ENCODE measurements around the gene APOF.

APOF gene

GRCh38 chr12:56398324-56398723 lies 35.7 kb upstream of the APOF start:
- Histone ChIP-seq H3K9me3 (ENCODE audit: control insufficient read depth, insufficient read depth, low read length) (no peaks in the 10 kb centered on the region), H3K4me1 (ENCODE audit: control insufficient read depth, low read length) (no peaks in the 10 kb centered on the region), H3K27ac (ENCODE audit: low read depth, low read length) (no peak overlapping the region), H3K4me2 (ENCODE audit: low read length) (no peak overlapping the region), H4K20me1 (ENCODE audit: control insufficient read depth, insufficient read depth, low read depth, low read length) (no peaks in the 10 kb centered on the region), H3K9me2 (replicated peaks; ENCODE audit: control insufficient read depth, low read length) (no peaks in the 10 kb centered on the region), H3K36me3 (ENCODE audit: control insufficient read depth, low read length) (no peaks in the 10 kb centered on the region), H3K27me3 (ENCODE audit: control insufficient read depth, low read length) (no peaks in the 10 kb centered on the region), H3K4me3 (ENCODE audit: low read length) (no peak overlapping the region), H3F3A (ENCODE audit: control insufficient read depth, insufficient read depth) (no peaks in the 10 kb centered on the region), H3K79me2 (ENCODE audit: control insufficient read depth, low read length) (no peaks in the 10 kb centered on the region)
- no peak for TF ChIP-seq EZH2phosphoT487 (IDR thresholded peaks at IDR 0.05; ENCODE audit: borderline replicate concordance, low read length)
- TF ChIP-seq CTCF (IDR thresholded peaks at IDR 0.05; ENCODE audit: low read depth, low read length, poor library complexity, severe bottlenecking), result no peak

- Histone ChIP-seq H3K9me3 (ENCODE audit: control insufficient read depth, insufficient read depth, low read length) (peaks cover 4% of the 10 kb centered on the region; the same call in 1 of the 2 replicates), H3F3A (ENCODE audit: control insufficient read depth, insufficient read depth) (no peaks in the 10 kb centered on the region), H3K9me2 (replicated peaks; ENCODE audit: control insufficient read depth, low read length) (no peaks in the 10 kb centered on the region), H3K36me3 (ENCODE audit: control insufficient read depth, low read length) (no peaks in the 10 kb centered on the region), H3K4me2 (ENCODE audit: low read length) (no peak overlapping the region), H3K27ac (ENCODE audit: low read depth, low read length) (no peak overlapping the region), H3K79me2 (ENCODE audit: control insufficient read depth, low read length) (no peaks in the 10 kb centered on the region), H4K20me1 (ENCODE audit: control insufficient read depth, insufficient read depth, low read depth, low read length) (no peaks in the 10 kb centered on the region), H3K27me3 (ENCODE audit: control insufficient read depth, low read length) (no peaks in the 10 kb centered on the region), H3K4me1 (ENCODE audit: control insufficient read depth, low read length) (no peaks in the 10 kb centered on the region), H3K4me3 (ENCODE audit: low read length) (no peak overlapping the region)
- TF ChIP-seq EZH2phosphoT487 (IDR thresholded peaks at IDR 0.05; ENCODE audit: borderline replicate concordance, low read length) (no peak), CTCF (IDR thresholded peaks at IDR 0.05; ENCODE audit: low read depth, low read length, poor library complexity, severe bottlenecking) (no peak)
Measured at GRCh38 chr12:56392331-56392730, 29.7 kb upstream of the APOF start.

- no peak overlapping the region for H3K27ac ChIP-seq (ENCODE audit: low read depth, low read length)
- no peaks in the 10 kb centered on the region for H3K9me2 ChIP-seq (replicated peaks; ENCODE audit: control insufficient read depth, low read length)
- H3F3A ChIP-seq (ENCODE audit: control insufficient read depth, insufficient read depth), result no peaks in the 10 kb centered on the region
- H3K9me3 ChIP-seq (ENCODE audit: control insufficient read depth, insufficient read depth, low read length), result peaks cover 4% of the 10 kb centered on the region; the same call in 1 of the 2 replicates
- no peaks in the 10 kb centered on the region for H3K79me2 ChIP-seq (ENCODE audit: control insufficient read depth, low read length)
- no peaks in the 10 kb centered on the region for H3K27me3 ChIP-seq (ENCODE audit: control insufficient read depth, low read length)
- H3K4me2 ChIP-seq (ENCODE audit: low read length), result no peak overlapping the region
- H4K20me1 ChIP-seq (ENCODE audit: control insufficient read depth, insufficient read depth, low read depth, low read length), result no peaks in the 10 kb centered on the region
- no peak for TF ChIP-seq CTCF (IDR thresholded peaks at IDR 0.05; ENCODE audit: low read depth, low read length, poor library complexity, severe bottlenecking)
- no peak for TF ChIP-seq EZH2phosphoT487 (IDR thresholded peaks at IDR 0.05; ENCODE audit: borderline replicate concordance, low read length)
- no peak overlapping the region for H3K4me3 ChIP-seq (ENCODE audit: low read length)
- no peaks in the 10 kb centered on the region for H3K36me3 ChIP-seq (ENCODE audit: control insufficient read depth, low read length)
- no peaks in the 10 kb centered on the region for H3K4me1 ChIP-seq (ENCODE audit: control insufficient read depth, low read length)
Measured at GRCh38 chr12:56391721-56392120, 29.1 kb upstream of the APOF start.
